Measurements from ENCODE around the gene CYB561D1. TPM values are rescaled to one million over a fixed set of nuclear protein-coding genes. Genes with fewer than 3 reads are reported as not detected.

Gene CYB561D1
- total and polyA plus RNA-seq, 2 of the 8 experiments (the other 6 are each of a cell fraction or from before 2014, with no cell fraction given): 3.6 to 3.8 TPM

- TF ChIP-seq USF2 (IDR thresholded peaks at IDR 0.05; ENCODE audit: low read length): no peak
These were observed 37.5 kb downstream of the CYB561D1 start (continued) for GRCh38 chr1:109531380-109531779.

Measured in H1 (cell line).